GM12878 (cell line): ENCODE measurements around the gene ICE1. TPM values are rescaled to one million over a fixed set of nuclear protein-coding genes. Genes with fewer than 3 reads are reported as not detected.

Experiments
- ATAC-seq: fragments of 200-7000 bp; cut with Tn5 transposase; 3 replicates; pipeline ENCODE4 v1.9.1; 2020; ENCODE audit warnings: mild to moderate bottlenecking, moderate library complexity
- BruUV-seq: library from RNA; stranded (reverse); fragments of 400-500 nt; replicated peaks from 2 replicates; lab custom pipeline; 2021; lab: Mats Ljungman, UMichigan
- CTCF ChIA-PET: fragments of 300-600 bp; sonication (Branson Sonifier 250); formaldehyde crosslinking; extraction: SDS; loops from one replicate; lab custom pipeline; 2021; ENCODE audit warnings: inconsistent platforms; lab: Yijun Ruan, JAX
- POLR2A ChIA-PET: fragments of 350-600 bp; formaldehyde crosslinking; extraction: SDS; loops from one replicate; lab custom pipeline; 2021; ENCODE audit warnings: inconsistent platforms; lab: Charles Lee
- RAD21 ChIA-PET: fragments of 300-600 bp; sonication (Branson Sonifier 250); formaldehyde crosslinking; loops from one replicate; lab custom pipeline; 2023; ENCODE audit warnings: antibody characterized with exemption; ENCODE audit not compliant: unreplicated experiment; lab: Charles Lee
- SMC1A ChIA-PET: fragments of 300-600 bp; sonication (Branson Sonifier 250); formaldehyde crosslinking; loops from one replicate; lab custom pipeline; 2023; ENCODE audit not compliant: unreplicated experiment, uncharacterized antibody; lab: Charles Lee
- DNase-seq: peaks from one replicate; pipeline ENCODE4 v3.0.0-alpha.2; 2011; ENCODE audit warnings: low read depth, low spot score
- FAIRE-seq: peaks from 3 replicates; lab custom pipeline; 2011; peaks lifted over from hg19 to GRCh38; lab: Jason Lieb, UNC
- H2AFZ ChIP-seq: 2 replicates; pipeline ENCODE4 v1.6.0; 2011; ENCODE audit warnings: low read depth, low read length, control low read depth; ENCODE audit not compliant: control insufficient read depth
- H3K27ac ChIP-seq: 2 replicates; pipeline ENCODE4 v1.5.1; 2011; ENCODE audit warnings: control low read depth; ENCODE audit not compliant: control insufficient read depth, insufficient read depth
- H3K27me3 ChIP-seq, 2 experiments: replicated peaks in 1 of 2; 2 replicates each; pipeline versions ENCODE4 v1.6.0 to v1.6.1; 2011; ENCODE audit warnings: low read length in 1 of 2; ENCODE audit not compliant: control insufficient read depth in 2 of 2, insufficient read depth in 2 of 2
- H3K36me3 ChIP-seq, 2 experiments: 2 replicates each; pipeline ENCODE4 v1.5.1; 2011; ENCODE audit warnings: low read length in 1 of 2; ENCODE audit not compliant: control insufficient read depth in 2 of 2, insufficient read depth in 2 of 2
- H3K4me1 ChIP-seq: 2 replicates; pipeline ENCODE4 v1.6.1; 2011; ENCODE audit warnings: mild to moderate bottlenecking, low read length, moderate library complexity, mixed read lengths; ENCODE audit not compliant: control insufficient read depth, insufficient read depth
- H3K4me2 ChIP-seq: 2 replicates; pipeline ENCODE4 v1.6.0; 2011; ENCODE audit warnings: control low read depth; ENCODE audit not compliant: control insufficient read depth, insufficient read depth
- H3K4me3 ChIP-seq: fragments of 200-600 bp; sonication (generic); 2 replicates; pipeline ENCODE4 v1.5.1; 2016
- H3K79me2 ChIP-seq: 2 replicates; pipeline ENCODE4 v1.6.0; 2011; ENCODE audit warnings: low read length; ENCODE audit not compliant: control insufficient read depth, insufficient read depth
- H3K9ac ChIP-seq: 2 replicates; pipeline ENCODE4 v1.8.0; 2011; ENCODE audit warnings: low read length, control low read depth, mixed read lengths; ENCODE audit not compliant: control insufficient read depth, insufficient read depth
- H3K9me3 ChIP-seq: replicated peaks from 3 replicates; pipeline ENCODE4 v1.5.1; 2011; ENCODE audit warnings: mild to moderate bottlenecking, low read length; ENCODE audit not compliant: control insufficient read depth, insufficient read depth
- H4K20me1 ChIP-seq: 2 replicates; pipeline ENCODE4 v1.6.0; 2011; ENCODE audit not compliant: control insufficient read depth, insufficient read depth
- BCL11A ChIP-seq: IDR thresholded peaks from 2 replicates; pipeline ENCODE4 v1.6.1; 2011; ENCODE audit warnings: low read depth, low read length
- DPF2 ChIP-seq: fragments of 450-650 bp; IDR thresholded peaks from 2 replicates; pipeline ENCODE4 v1.6.1; 2017; ENCODE audit warnings: mild to moderate bottlenecking
- HCFC1 ChIP-seq: fragments of 150-350 bp; IDR thresholded peaks from 2 replicates; pipeline ENCODE4 v1.6.1; 2014; ENCODE audit warnings: low read length
- LARP7 ChIP-seq: fragments of 450-650 bp; IDR thresholded peaks from 2 replicates; pipeline ENCODE4 v1.6.1; 2017; ENCODE audit warnings: mild to moderate bottlenecking
- RCOR1 ChIP-seq: conservative IDR thresholded peaks from 2 replicates; pipeline ENCODE4 v1.6.1; 2012; ENCODE audit warnings: low read depth, low read length, improper control_type of control experiment
- TCF12 ChIP-seq: IDR thresholded peaks from 2 replicates; pipeline ENCODE4 v1.6.1; 2011; ENCODE audit warnings: low read depth, mild to moderate bottlenecking, low read length
- WRNIP1 ChIP-seq: IDR thresholded peaks from 2 replicates; pipeline ENCODE4 v1.6.1; 2011; ENCODE audit warnings: low read depth, low read length, improper control_type of control experiment, borderline replicate concordance
- WGBS: methylation state at CpG from one replicate; pipeline ENCODE4 v1.1.6; 2016; ENCODE audit warnings: low lambda C conversion rate; ENCODE audit not compliant: insufficient replicate concordance, insufficient coverage; ENCODE audit errors: missing lambda C conversion rate; 5-methylcytosine and 5-hydroxymethylcytosine counted together
- in situ Hi-C: fragments of 300-500 bp; cut with MboI; formaldehyde crosslinking; loops from 9 replicates; pipeline ENCODE4 v1.14.3; 2018; ENCODE audit warnings: mixed read lengths
- intact Hi-C: fragments of 100-400 bp; cut with micrococcal nuclease; formaldehyde crosslinking; loops from one replicate; pipeline ENCODE4 v1.14.2; 2022; ENCODE audit not compliant: unreplicated experiment
- polyA plus RNA-seq, 11 experiments: library from polyadenylated mRNA; depleted of rRNA in 4 of 11; unstranded in 6 of 11; stranded (reverse) in 5 of 11; fragments of >200 nt; fragmentation: Nextera tagmentation in 4 of 11; fragmentation: Illumina TruSeq in 1 of 11; extraction: Ambion mirVana in 4 of 11; extraction: Trizol in 1 of 11; gene quantifications; 1 replicate in 1 of 11; 2 replicates in 10 of 11; pipeline versions ENCODE4 v1.2.1 to v1.2.3, GENCODE V29; 2011 to 2016; ENCODE audit warnings: inconsistent platforms in 2 of 11, missing spikeins in 2 of 11, low read depth in 1 of 11
- total RNA-seq, 4 experiments: library from RNA; depleted of rRNA in 3 of 4; stranded (reverse); fragments of >200 nt in 3 of 4; fragmentation: Illumina TruSeq in 1 of 4; extraction: Trizol in 1 of 4; gene quantifications; 2 replicates each; pipeline versions ENCODE4 v1.2.1 to v1.2.3, GENCODE V29; 2013 to 2021
- TF ChIP-seq, protein P1 (sequence below): fragments of 450-650 bp; conservative IDR thresholded peaks from 2 replicates; pipeline ENCODE4 v1.6.1; 2017; ENCODE audit warnings: mild to moderate bottlenecking, moderate library complexity

ICE1 gene
- total and polyA plus RNA-seq, 10 of the 15 experiments (the other 5 are each of a cell fraction or from before 2014, with no cell fraction given) = 3.8 to 31.4 (median 18.9) TPM

DNA sequence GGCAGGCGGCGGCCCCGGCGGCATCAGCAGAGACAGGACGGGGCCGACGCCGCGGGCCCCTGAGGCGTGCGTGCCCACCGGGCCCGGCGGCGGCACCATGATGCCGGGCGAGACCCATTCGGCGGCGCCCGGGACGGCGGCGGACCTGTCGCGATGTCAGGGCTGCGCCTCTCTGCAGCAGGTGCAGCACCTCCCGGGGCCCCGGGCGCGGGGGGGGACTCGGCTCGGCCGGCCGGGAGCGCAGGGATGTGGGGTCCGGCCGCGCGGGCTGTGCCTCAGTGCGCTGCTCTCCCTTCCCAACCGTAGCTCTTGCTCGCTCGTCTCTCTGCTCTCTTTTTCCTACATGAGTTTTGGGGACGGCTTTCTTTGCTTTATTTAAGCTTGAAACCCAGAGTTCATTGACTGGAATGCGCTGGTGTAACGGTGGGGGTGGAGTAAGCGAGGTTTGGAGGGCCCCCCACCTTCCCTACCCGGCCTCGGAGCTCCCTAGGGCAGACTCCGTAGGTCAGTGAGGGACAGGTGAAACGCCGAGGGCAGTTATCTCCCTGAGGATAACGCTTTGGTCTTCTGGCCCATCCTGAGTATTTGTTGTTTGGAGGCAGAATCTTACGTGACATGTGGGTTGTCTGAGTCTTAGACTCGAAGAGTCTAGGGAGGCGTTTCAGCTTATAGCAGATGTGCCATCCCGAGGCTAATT, 490 bp downstream of the ICE1 start:
- Histone ChIP-seq H3K4me2 (peak overlapping the region; percentile 92), H3K4me1 (peaks cover 27% of the 10 kb centered on the region), H3K4me3 (peak overlapping the region; percentile 91), H3K36me3 (no peaks in the 10 kb centered on the region; a peak in 1 of 4 replicates), H3K9ac (peak overlapping the region; percentile 89), H3K9me3 (no peaks in the 10 kb centered on the region; the same call in 2 of the 3 replicates), H4K20me1 (peaks cover 2% of the 10 kb centered on the region; the same call in 1 of the 2 replicates), H3K27me3 (no peaks in the 10 kb centered on the region), H2AFZ (peak overlapping the region; percentile 59), H3K27ac (peak overlapping the region; percentile 94), H3K79me2 (peaks cover 53% of the 10 kb centered on the region)
- ATAC-seq (peak; percentile 19), DNase-seq (no peak), FAIRE-seq (no peak)
- intact Hi-C loops = loop anchor here (5.0 kb wide), 1 partner anchor 329 kb away; no protein-coding TSS in a partner anchor
- TF ChIP-seq HCFC1 (no peak), TCF12 (0 out of 2 replicates have a peak, but pooled peaks have one; percentile 10), BCL11A (no peak), WRNIP1 (no peak), LARP7 (peak; percentile 68), RCOR1 (no peak), DPF2 (0 out of 2 replicates have a peak, but pooled peaks have one; percentile 26)
- TF ChIP-seq, protein P1, sequence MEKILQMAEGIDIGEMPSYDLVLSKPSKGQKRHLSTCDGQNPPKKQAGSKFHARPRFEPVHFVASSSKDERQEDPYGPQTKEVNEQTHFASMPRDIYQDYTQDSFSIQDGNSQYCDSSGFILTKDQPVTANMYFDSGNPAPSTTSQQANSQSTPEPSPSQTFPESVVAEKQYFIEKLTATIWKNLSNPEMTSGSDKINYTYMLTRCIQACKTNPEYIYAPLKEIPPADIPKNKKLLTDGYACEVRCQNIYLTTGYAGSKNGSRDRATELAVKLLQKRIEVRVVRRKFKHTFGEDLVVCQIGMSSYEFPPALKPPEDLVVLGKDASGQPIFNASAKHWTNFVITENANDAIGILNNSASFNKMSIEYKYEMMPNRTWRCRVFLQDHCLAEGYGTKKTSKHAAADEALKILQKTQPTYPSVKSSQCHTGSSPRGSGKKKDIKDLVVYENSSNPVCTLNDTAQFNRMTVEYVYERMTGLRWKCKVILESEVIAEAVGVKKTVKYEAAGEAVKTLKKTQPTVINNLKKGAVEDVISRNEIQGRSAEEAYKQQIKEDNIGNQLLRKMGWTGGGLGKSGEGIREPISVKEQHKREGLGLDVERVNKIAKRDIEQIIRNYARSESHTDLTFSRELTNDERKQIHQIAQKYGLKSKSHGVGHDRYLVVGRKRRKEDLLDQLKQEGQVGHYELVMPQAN = peak; percentile 14
- in situ Hi-C loops = loop anchor here (5.0 kb wide), 1 partner anchor 281 kb away; the partner anchor contains the start of gene ADAMTS16
- under 1% methylated on average over 54 of the region's 58 CpGs for WGBS
- ChIA-PET POLR2A (interaction anchor here (0.6 to 0.8 kb wide), 2 partner anchors 14 to 46 kb away, joined by 3 read pairs; no protein-coding TSS in a partner anchor), RAD21 (interaction anchor here (1.2 kb wide), 1 partner anchor 72 kb away, joined by 3 read pairs; no protein-coding TSS in a partner anchor), CTCF (interaction anchor here (0.6 to 4.5 kb wide), 3 partner anchors 376 to 544 kb away, joined by 3 to 31 read pairs (median 7); no protein-coding TSS in a partner anchor), SMC1A (interaction anchor here (0.6 to 1.9 kb wide), 4 partner anchors 10 to 377 kb away, joined by 3 to 5 read pairs (median 4); no protein-coding TSS in a partner anchor)
- BruUV-seq = no TSS peak
